AG04450 (cell line): ENCODE measurements around the gene MTA1. TPM values are rescaled to one million over a fixed set of nuclear protein-coding genes. Genes with fewer than 3 reads are reported as not detected.

ENCODE experiments used
- CTCF ChIA-PET: fragments of 300-600, 350-600 bp; formaldehyde crosslinking; extraction: SDS; loops from one replicate; lab custom pipeline; 2022; ENCODE audit warnings: antibody characterized with exemption, inconsistent platforms; lab: Charles Lee
- POLR2A ChIA-PET: fragments of 350-600 bp; formaldehyde crosslinking; extraction: SDS; loops from one replicate; lab custom pipeline; 2021; ENCODE audit warnings: antibody characterized with exemption, inconsistent platforms; lab: Yijun Ruan, JAX
- DNase-seq: peaks from one replicate; pipeline ENCODE4 v3.0.0-alpha.2; 2011; ENCODE audit warnings: low read depth, low spot score
- H3K27ac ChIP-seq: one replicate; pipeline ENCODE4 v1.5.1; 2012; ENCODE audit warnings: low read depth, low read length, control low read depth
- H3K27me3 ChIP-seq: one replicate; pipeline ENCODE4 v1.6.0; 2012; ENCODE audit warnings: low read length; ENCODE audit not compliant: control insufficient read depth, insufficient read depth
- H3K4me3 ChIP-seq: 2 replicates; pipeline ENCODE4 v1.5.1; 2011; ENCODE audit warnings: mild to moderate bottlenecking, low read depth, low read length, control low read depth
- H3K9me3 ChIP-seq: 2 replicates; pipeline ENCODE4 v1.5.1; 2012; ENCODE audit warnings: low read length; ENCODE audit not compliant: control insufficient read depth, insufficient read depth
- CTCF ChIP-seq: IDR thresholded peaks from 2 replicates; pipeline ENCODE4 v1.5.1; 2011; ENCODE audit warnings: low read depth, low read length, control low read depth, inconsistent platforms
- polyA plus RNA-seq: library from polyadenylated mRNA; depleted of rRNA; stranded (reverse); fragments of >200 nt; gene quantifications from 2 replicates; pipeline ENCODE4 v1.2.3, GENCODE V29; 2011

The MTA1 gene
- polyA plus RNA-seq, 1 experiment: 36.0 TPM

GRCh38 chr14:105490267-105490571 is 70.6 kb downstream of the MTA1 start:
- Histone ChIP-seq H3K4me3 (peak overlapping the region; percentile 71), H3K27me3 (peaks cover 26% of the 10 kb centered on the region), H3K9me3 (no peaks in the 10 kb centered on the region; the same call in 1 of the 2 replicates), H3K27ac (no peak overlapping the region)
- DNase-seq: no peak
- ChIA-PET CTCF (interaction anchor here (0.6 to 3.5 kb wide), 13 partner anchors 9 to 119 kb away, joined by 3 to 52 read pairs (median 3); no protein-coding TSS in a partner anchor), POLR2A (interaction anchor here (0.6 to 1.7 kb wide), 4 partner anchors 9 to 735 kb away, joined by 3 to 15 read pairs (median 4); no protein-coding TSS in a partner anchor)
- TF ChIP-seq CTCF: no peak

GRCh38 chr14:105490572-105491365 is 71.1 kb downstream of the MTA1 start, which contains the start of gene TEDC1:
TSS of gene TEDC1 (plus strand) at chr14:105491246. CDS start at chr14:105491376, 130 bp downstream.
- Histone ChIP-seq H3K4me3 (peak within 1 kb of the TSS; percentile 71), H3K9me3 (no peaks in the 10 kb centered on the region; the same call in 1 of the 2 replicates), H3K27me3 (peaks cover 22% of the 10 kb centered on the region), H3K27ac (no peak within 1 kb of the TSS)
- peak; percentile 100 for DNase-seq
- ChIA-PET CTCF (interaction anchor here (0.8 to 3.5 kb wide), 9 partner anchors 10 to 120 kb away, joined by 3 to 52 read pairs (median 4); no protein-coding TSS in a partner anchor), POLR2A (interaction anchor here (0.6 to 1.7 kb wide), 3 partner anchors 9 to 736 kb away, joined by 3 to 15 read pairs (median 5); no protein-coding TSS in a partner anchor)
- TF ChIP-seq CTCF: peak; percentile 57

GRCh38 chr14:105491366-105491973 is 71.8 kb downstream of the MTA1 start:
- peaks cover 15% of the 10 kb centered on the region for H3K27me3 ChIP-seq
- no peak for DNase-seq
- ChIA-PET CTCF (interaction anchor here (3.5 kb wide), 1 partner anchor 10 kb away, joined by 52 read pairs; no protein-coding TSS in a partner anchor), POLR2A (interaction anchor here (1.0 kb wide), 1 partner anchor 11 kb away, joined by 3 read pairs; no protein-coding TSS in a partner anchor)
- H3K4me3 ChIP-seq: peak overlapping the region; percentile 65
- H3K27ac ChIP-seq: no peak overlapping the region
- no peak for TF ChIP-seq CTCF
- no peaks in the 10 kb centered on the region; the same call in 1 of the 2 replicates for H3K9me3 ChIP-seq

GRCh38 chr14:105492031-105492970 is 72.7 kb downstream of the MTA1 start:
- DNase-seq: no peak
- no peak overlapping the region for H3K4me3 ChIP-seq
- POLR2A ChIA-PET: interaction anchor here (1.0 kb wide), 1 partner anchor 12 kb away, joined by 3 read pairs; no protein-coding TSS in a partner anchor

More at GRCh38 chr14:105492031-105492970, 72.7 kb downstream of the MTA1 start:
- Histone ChIP-seq H3K27me3 (peaks cover 7% of the 10 kb centered on the region), H3K9me3 (no peaks in the 10 kb centered on the region; the same call in 1 of the 2 replicates), H3K27ac (no peak overlapping the region)
- CTCF ChIA-PET: interaction anchor here (3.5 kb wide), 1 partner anchor 11 kb away, joined by 52 read pairs; no protein-coding TSS in a partner anchor
- TF ChIP-seq CTCF: no peak
